HEK293 (cell line): ENCODE results near the gene ASPRV1.

ENCODE experiments used
- BCL11A ChIP-seq: fragments of 450-650 bp; formaldehyde crosslinking; IDR thresholded peaks from 2 replicates; pipeline ENCODE4 v1.5.1; 2016; ENCODE audit warnings: low read depth, missing biosample characterization, missing genetic modification characterization
- CTCF ChIP-seq: fragments of 450-650 bp; formaldehyde crosslinking; IDR thresholded peaks from 2 replicates; pipeline ENCODE4 v1.5.1; 2016; ENCODE audit warnings: missing biosample characterization, missing genetic modification characterization
- KLF16 ChIP-seq: fragments of 450-650 bp; formaldehyde crosslinking; IDR thresholded peaks from 2 replicates; pipeline ENCODE4 v1.5.1; 2017; ENCODE audit warnings: missing biosample characterization, missing genetic modification characterization
- PATZ1 ChIP-seq: fragments of 450-650 bp; formaldehyde crosslinking; IDR thresholded peaks from 2 replicates; pipeline ENCODE4 v1.5.1; 2016; ENCODE audit warnings: missing biosample characterization, missing genetic modification characterization
- REST ChIP-seq: fragments of 450-650 bp; formaldehyde crosslinking; IDR thresholded peaks from 2 replicates; pipeline ENCODE4 v1.5.1; 2016; ENCODE audit warnings: missing biosample characterization, missing genetic modification characterization
- ZBTB26 ChIP-seq: fragments of 450-650 bp; formaldehyde crosslinking; optimal IDR thresholded peaks from 2 replicates; pipeline ENCODE3; 2016; ENCODE audit warnings: missing biosample characterization, mild to moderate bottlenecking, missing genetic modification characterization
- ZNF302 ChIP-seq: fragments of 450-650 bp; formaldehyde crosslinking; IDR thresholded peaks from 2 replicates; pipeline ENCODE4 v1.5.1; 2016; ENCODE audit warnings: missing biosample characterization, missing genetic modification characterization, low read depth

GRCh38 chr2:69931832-69932595, 29.4 kb downstream of the ASPRV1 start:
- no peak for TF ChIP-seq ZBTB26 (tag by site-specific recombination)
- no peak for TF ChIP-seq BCL11A (tag by site-specific recombination)
- no peak for TF ChIP-seq PATZ1 (tag by site-specific recombination)
- no peak for TF ChIP-seq ZNF302
- no peak for TF ChIP-seq CTCF (tag by site-specific recombination)
- TF ChIP-seq REST, result no peak
- no peak for TF ChIP-seq KLF16 (tag by site-specific recombination)
